HG03095 (cell line): Measurements from ENCODE around the gene ARHGEF2.

Source experiments
- ATAC-seq: cut with Tn5 transposase; IDR thresholded peaks from one replicate; pipeline ENCODE4 v1.9.1; 2021; ENCODE audit warnings: moderate library complexity; ENCODE audit not compliant: unreplicated experiment

The ARHGEF2 gene

GRCh38 chr1:155973723-155974122 lies 4.6 kb downstream of the ARHGEF2 start:
- ATAC-seq: no peak

- ATAC-seq: no peak
These were observed 6.2 kb downstream of the ARHGEF2 start for GRCh38 chr1:155971910-155972809.

GRCh38 chr1:155970531-155971167 lies 7.7 kb downstream of the ARHGEF2 start:
- ATAC-seq: peak; percentile 55

DNA sequence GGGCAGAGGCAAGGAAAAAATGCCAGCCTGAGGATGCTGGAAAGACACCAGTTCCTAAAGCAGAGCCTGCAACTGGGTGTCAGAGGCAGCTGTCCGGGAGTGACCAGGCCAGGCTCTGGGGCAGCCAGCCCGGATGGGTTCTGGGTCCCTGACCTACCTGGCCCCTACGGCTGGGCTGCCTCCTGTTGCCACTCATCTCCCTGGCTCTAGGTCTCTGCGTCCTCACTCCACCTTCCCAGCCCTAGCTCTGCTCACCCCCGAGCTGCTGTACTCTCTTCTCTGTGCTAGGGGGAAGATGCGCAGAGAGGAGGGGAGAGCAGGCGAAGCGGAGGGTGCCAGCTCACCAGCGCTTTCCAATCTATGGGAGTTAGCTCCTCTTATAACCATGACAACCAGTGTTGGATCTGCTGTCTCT lies 9.0 kb downstream of the ARHGEF2 start:
- no peak for ATAC-seq

GRCh38 chr1:155968670-155969069 lies 9.7 kb downstream of the ARHGEF2 start:
- ATAC-seq: no peak

DNA sequence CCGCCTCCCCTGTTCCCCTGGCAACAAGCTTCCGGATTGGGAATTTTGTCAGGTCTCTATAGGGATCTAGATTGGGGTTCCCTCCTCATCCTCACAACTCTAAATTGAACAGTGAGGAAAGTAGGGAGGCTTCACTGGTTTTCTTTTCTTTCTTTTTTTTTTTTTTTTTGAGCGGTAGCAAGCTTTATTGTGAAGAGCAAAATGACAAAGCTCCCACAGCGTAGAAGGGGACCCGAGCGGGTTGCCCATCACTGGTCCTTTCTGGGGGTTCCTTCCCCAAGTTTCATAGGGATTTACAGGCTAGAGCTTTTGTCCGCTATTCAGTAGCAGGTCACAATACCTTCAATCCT lies 10.3 kb downstream of the ARHGEF2 start:
- no peak for ATAC-seq

GRCh38 chr1:155967341-155968050 lies 10.9 kb downstream of the ARHGEF2 start:
- ATAC-seq: no peak

- no peak for ATAC-seq
These were observed 11.6 kb downstream of the ARHGEF2 start for GRCh38 chr1:155966750-155967149.

GRCh38 chr1:155966135-155966534 lies 12.2 kb downstream of the ARHGEF2 start:
- ATAC-seq: no peak

- no peak for ATAC-seq
These were observed 14.2 kb downstream of the ARHGEF2 start for GRCh38 chr1:155964193-155964592.

- ATAC-seq: no peak
These were observed 15.6 kb downstream of the ARHGEF2 start for GRCh38 chr1:155962599-155963211.

DNA sequence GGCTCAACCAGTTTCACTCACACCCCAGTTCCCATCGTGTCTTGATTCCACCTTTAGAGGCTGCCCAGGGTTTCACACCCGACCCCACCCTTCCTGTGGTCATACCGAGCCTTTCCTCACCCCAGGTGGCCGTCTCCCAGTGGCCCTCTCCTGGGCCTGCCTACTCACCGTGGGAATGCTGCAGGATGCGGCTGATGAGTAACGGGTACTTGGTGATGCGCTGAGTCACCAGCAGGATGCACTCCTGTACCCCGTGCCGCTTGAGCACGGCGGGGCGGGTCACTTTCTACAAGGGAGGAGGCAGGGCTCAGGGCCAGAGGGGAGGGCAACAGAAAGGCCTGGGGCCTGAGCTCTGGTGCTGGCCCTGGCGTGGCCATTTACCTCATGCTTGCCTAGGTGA lies 16.4 kb downstream of the ARHGEF2 start:
- no peak for ATAC-seq

GRCh38 chr1:155960081-155960745 lies 18.1 kb downstream of the ARHGEF2 start:
- no peak for ATAC-seq

- ATAC-seq: no peak
These were observed 20.9 kb downstream of the ARHGEF2 start for GRCh38 chr1:155957411-155957915.

DNA sequence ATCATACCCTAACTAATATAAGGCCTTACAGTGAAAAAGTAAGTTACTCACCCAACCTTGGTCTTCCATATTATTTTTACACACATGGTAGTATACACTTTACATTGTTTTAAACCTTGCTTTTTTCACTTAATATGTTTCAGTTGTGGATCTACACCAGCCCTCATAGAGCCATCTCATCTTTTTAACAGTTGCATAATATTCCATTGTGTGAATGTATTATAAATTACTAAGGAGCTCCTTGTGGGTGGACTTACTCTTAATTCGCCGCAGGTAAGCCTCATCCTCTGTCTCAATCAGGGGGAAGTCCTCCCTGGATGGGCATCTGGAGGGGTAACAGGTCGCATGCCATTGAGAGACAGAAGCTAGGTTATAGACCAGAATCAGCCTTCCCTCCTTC lies 23.7 kb downstream of the ARHGEF2 start:
- ATAC-seq: no peak

GRCh38 chr1:155952505-155952890 lies 25.8 kb downstream of the ARHGEF2 start:
- no peak for ATAC-seq

- ATAC-seq: no peak
These were observed 26.4 kb downstream of the ARHGEF2 start for GRCh38 chr1:155951753-155952504.

- ATAC-seq: no peak
These were observed 27.5 kb downstream of the ARHGEF2 start for GRCh38 chr1:155950829-155951228.

GRCh38 chr1:155947741-155948140 lies 30.6 kb downstream of the ARHGEF2 start:
- no peak for ATAC-seq

GRCh38 chr1:155947292-155947691 lies 31.1 kb downstream of the ARHGEF2 start:
- no peak for ATAC-seq
